Erythroblast (primary cell): ENCODE measurements around the gene CPN1.

Source experiments
- GATA1 ChIP-seq: IDR thresholded peaks from 2 replicates; pipeline ENCODE4 v1.6.1; 2011; ENCODE audit warnings: low read depth, mild to moderate bottlenecking, control low read depth, low read length, moderate library complexity
- POLR2A ChIP-seq: IDR thresholded peaks from 2 replicates; pipeline ENCODE4 v1.6.1; 2011; ENCODE audit warnings: mild to moderate bottlenecking, low read length

DNA sequence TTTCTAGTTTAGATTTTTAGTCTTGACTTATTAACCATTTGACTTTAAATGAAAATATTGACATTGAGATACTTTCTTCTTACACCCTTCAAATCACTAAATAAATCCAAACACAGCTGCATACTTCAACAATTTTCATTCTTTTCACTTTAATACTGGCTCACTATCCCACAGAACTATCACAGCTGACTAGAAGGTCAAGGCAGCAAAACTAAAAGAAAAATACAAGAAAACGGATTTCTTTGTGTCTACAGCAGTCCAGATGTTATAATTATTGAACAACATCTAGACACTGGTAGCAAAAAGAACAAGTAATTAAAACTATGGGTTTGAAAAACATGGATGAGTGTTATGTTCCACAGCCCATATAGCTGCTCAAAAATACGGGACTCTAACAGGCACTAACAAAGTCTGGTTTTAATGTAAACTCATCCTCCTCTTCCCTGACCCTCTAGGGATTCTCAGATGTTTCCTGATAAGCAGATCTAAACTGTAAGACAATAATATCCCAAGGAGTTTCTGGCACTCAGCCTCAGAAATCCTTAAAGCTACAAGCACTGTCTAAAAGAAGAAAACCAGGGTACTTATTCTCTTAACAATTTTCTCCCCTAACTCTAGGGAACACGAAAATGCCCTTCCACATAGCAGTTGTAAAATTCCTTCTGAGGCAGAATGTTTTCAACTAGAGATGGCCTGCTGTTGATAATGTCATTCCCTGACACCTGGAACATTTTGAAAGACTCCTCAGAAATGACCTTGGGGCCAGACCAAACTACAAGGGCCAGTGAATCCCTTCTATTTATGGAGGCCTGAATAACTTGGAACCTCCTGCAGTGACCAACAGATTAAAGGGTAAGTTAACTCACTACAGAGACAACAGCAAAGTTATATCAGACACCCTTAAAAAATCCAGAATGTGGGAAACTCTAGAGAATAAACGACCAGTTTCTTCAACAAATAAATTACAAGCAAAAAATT is 84.7 kb downstream of the CPN1 start:
- TF ChIP-seq POLR2A = no peak
- TF ChIP-seq GATA1 = no peak
